Measurements from ENCODE around the gene NPR2. TPM values are rescaled to one million over a fixed set of nuclear protein-coding genes. Genes with fewer than 3 reads are reported as not detected.

NPR2 gene
- total RNA-seq, 4 donors from 2014 or later, result 0.08 to 12.2 (median 1.8) TPM

DNA sequence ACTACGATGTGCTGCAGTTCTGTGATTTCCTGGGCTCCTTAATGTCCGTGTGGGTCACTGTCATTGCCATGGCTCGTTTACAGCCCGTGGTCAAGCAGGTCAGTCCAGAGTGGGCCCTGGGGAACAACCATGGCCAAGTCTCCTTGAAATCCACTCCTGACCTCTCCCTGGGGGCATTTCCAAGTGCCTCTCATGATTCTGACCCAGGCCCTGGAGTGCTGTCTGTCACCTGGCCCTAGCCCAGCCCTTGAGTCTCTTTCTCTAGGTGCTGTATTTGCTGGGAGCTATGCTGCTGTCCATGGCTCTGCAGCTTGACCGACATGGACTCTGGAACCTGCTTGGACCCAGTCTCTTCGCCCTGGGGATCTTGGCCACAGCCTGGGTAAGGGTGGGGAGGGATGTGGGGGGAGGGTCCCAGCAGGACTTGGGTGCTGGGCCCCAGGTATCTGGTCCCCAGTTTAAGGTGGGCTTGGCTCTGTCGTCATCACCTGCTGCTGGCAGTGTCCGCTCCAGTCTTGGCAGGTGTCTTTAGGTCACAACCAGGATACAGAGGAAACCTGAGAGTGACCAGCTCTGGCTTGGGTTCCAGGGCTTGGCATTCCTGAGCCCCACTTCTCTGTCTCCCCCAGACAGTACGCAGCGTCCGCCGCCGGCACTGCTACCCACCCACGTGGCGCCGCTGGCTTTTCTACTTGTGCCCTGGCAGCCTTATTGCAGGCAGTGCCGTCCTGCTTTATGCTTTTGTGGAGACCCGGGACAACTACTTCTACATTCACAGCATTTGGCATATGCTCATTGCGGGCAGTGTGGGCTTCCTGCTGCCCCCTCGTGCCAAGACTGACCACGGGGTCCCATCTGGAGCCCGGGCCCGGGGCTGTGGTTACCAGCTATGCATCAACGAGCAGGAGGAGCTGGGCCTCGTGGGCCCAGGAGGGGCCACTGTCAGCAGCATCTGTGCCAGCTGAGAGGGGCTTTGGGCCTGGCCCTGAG, 61.8 kb downstream of the NPR2 start:
- no peak for DNase-seq

GRCh38 chr9:35854091-35854762, 62.8 kb downstream of the NPR2 start:
- WGBS, 2 donors, result 79 to 87% methylated on average over 6 of the region's 7 CpGs
- Histone ChIP-seq H3K4me3 (no peak overlapping the region), H3K36me3 (peaks cover 0 to 11% (median 0%) of the 10 kb centered on the region in 3 donors), H3K27me3 (peaks cover 0 to 80% (median 0%) of the 10 kb centered on the region in 4 donors), H3K27ac (no peak overlapping the region), H3K4me1 (no peaks in the 10 kb centered on the region), H3K9me3 (no peaks in the 10 kb centered on the region)
- no peak for DNase-seq
- TF ChIP-seq POLR2A (IDR thresholded peaks at IDR 0.05), result no peak
- TF ChIP-seq CTCF (IDR thresholded peaks at IDR 0.05), result no peak
- intact Hi-C loops (cut with DNase I), result no loop called here

More for the DNA sequence above, 61.8 kb downstream of the NPR2 start:
- Histone ChIP-seq H3K27me3 (peaks cover 0 to 79% (median 0%) of the 10 kb centered on the region in 4 donors), H3K9me3 (no peaks in the 10 kb centered on the region), H3K36me3 (peaks cover 0 to 11% (median 0%) of the 10 kb centered on the region in 3 donors), H3K4me3 (no peak overlapping the region), H3K4me1 (peaks cover 0 to 4% (median 0%) of the 10 kb centered on the region in 3 donors), H3K27ac (no peak overlapping the region)
- TF ChIP-seq POLR2A (IDR thresholded peaks at IDR 0.05) (no peak), CTCF (IDR thresholded peaks at IDR 0.05) (no peak)
- intact Hi-C loops (cut with DNase I), result no loop called here
- WGBS, 2 donors, result 84 to 89% methylated on average over 11 to 16 of the region's 25 CpGs

- intact Hi-C loops (cut with DNase I), result no loop called here
- no peak for DNase-seq
- 60 to 75% methylated on average over 3 of the region's 3 CpGs for WGBS, 2 donors
Measured at GRCh38 chr9:35856206-35856605, 64.8 kb downstream of the NPR2 start.

DNA sequence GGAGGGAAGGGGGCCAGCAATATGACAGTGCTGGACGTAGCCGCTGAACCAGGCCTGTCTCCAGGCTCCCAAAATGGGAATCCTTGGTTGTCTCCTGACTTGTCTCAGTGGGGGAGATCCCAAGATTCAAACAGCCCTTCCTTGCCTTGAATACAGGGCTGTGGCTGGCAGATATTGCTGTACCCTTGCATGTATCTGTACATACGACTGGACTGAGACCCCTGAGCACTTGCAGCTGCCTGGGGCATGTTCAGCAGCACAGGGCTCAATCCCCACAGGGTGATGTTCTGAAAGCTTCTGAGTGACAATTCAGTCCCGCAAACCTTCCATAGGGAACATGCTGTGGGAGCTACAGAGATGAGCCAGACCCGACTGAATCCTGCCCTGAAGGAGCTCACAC, 65.5 kb downstream of the NPR2 start:
- H3K27ac ChIP-seq, result no peak overlapping the region
- H3K4me1 ChIP-seq, result no peaks in the 10 kb centered on the region
- WGBS, 2 donors, result 80 to 82% methylated on average over 4 to 5 of the region's 5 CpGs
- H3K36me3 ChIP-seq, result peaks cover 0 to 11% (median 0%) of the 10 kb centered on the region in 3 donors
- intact Hi-C loops (cut with DNase I), result no loop called here
- no peak overlapping the region for H3K4me3 ChIP-seq
- H3K27me3 ChIP-seq, result peaks cover 0 to 83% (median 0%) of the 10 kb centered on the region in 4 donors
- TF ChIP-seq POLR2A (IDR thresholded peaks at IDR 0.05) (no peak), CTCF (IDR thresholded peaks at IDR 0.05) (no peak)
- no peak for DNase-seq
- no peaks in the 10 kb centered on the region for H3K9me3 ChIP-seq

More at GRCh38 chr9:35856206-35856605, 64.8 kb downstream of the NPR2 start:
- Histone ChIP-seq H3K36me3 (peaks cover 0 to 11% (median 0%) of the 10 kb centered on the region in 3 donors), H3K27me3 (peaks cover 0 to 81% (median 0%) of the 10 kb centered on the region in 4 donors), H3K4me1 (no peaks in the 10 kb centered on the region), H3K4me3 (no peak overlapping the region), H3K27ac (no peak overlapping the region), H3K9me3 (no peaks in the 10 kb centered on the region)
- TF ChIP-seq CTCF (IDR thresholded peaks at IDR 0.05) (no peak), POLR2A (IDR thresholded peaks at IDR 0.05) (no peak)

- H3K27me3 ChIP-seq, result peaks cover 0 to 83% (median 0%) of the 10 kb centered on the region in 4 donors
Measured at GRCh38 chr9:35858458-35858857, 67.1 kb downstream of the NPR2 start.

More at GRCh38 chr9:35858458-35858857, 67.1 kb downstream of the NPR2 start:
- no peak overlapping the region for H3K4me3 ChIP-seq
- no peaks in the 10 kb centered on the region for H3K4me1 ChIP-seq
- intact Hi-C loops (cut with DNase I), result no loop called here
- H3K27ac ChIP-seq, result no peak overlapping the region
- H3K9me3 ChIP-seq, result no peaks in the 10 kb centered on the region
- no peaks in the 10 kb centered on the region for H3K36me3 ChIP-seq
- no peak for DNase-seq
- TF ChIP-seq CTCF (IDR thresholded peaks at IDR 0.05) (no peak), POLR2A (IDR thresholded peaks at IDR 0.05) (no peak)
- 69 to 76% methylated on average over 5 of the region's 5 CpGs for WGBS, 2 donors

All from esophagus squamous epithelium (tissue), 5 donors.